ENCODE measurements around the gene MIA2.

DNA sequence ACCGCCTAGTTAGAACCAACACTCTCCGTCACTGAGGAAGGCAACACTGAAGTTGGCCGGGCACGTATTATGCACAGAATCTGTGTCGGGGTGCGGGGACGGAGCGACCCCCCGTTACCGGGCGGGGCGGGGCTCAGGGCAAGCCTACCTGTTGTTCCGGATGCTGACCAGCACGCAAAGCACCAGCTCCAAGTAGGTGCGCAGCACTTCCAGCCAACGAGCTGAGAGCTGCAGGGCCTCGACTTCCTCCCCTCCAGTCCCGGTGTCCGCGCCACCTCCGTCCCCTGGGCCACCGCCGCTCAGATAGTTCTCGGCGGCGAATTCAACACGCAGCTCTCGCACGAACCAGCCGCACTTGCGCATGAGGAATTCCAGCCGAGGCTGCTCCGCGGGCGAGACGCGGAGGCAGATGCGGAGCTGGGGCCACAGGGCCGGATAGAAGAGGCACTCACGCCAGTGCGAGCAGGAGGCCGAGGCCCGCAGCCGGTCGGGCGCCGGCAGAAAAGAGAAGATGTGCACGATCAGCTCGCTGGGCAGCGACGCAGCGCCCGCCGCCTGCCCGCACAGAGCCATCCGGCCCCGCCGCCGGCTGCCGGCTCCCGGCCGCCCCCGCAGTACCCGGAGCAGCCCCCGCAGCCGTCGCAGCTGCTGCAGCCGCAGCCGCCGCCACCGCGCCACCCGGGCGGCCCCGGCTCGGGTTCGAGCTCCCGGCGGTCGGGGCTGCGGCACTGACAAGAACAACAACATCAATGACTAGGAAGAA lies 197.9 kb downstream of the MIA2 start:
- TF ChIP-seq, protein P1, sequence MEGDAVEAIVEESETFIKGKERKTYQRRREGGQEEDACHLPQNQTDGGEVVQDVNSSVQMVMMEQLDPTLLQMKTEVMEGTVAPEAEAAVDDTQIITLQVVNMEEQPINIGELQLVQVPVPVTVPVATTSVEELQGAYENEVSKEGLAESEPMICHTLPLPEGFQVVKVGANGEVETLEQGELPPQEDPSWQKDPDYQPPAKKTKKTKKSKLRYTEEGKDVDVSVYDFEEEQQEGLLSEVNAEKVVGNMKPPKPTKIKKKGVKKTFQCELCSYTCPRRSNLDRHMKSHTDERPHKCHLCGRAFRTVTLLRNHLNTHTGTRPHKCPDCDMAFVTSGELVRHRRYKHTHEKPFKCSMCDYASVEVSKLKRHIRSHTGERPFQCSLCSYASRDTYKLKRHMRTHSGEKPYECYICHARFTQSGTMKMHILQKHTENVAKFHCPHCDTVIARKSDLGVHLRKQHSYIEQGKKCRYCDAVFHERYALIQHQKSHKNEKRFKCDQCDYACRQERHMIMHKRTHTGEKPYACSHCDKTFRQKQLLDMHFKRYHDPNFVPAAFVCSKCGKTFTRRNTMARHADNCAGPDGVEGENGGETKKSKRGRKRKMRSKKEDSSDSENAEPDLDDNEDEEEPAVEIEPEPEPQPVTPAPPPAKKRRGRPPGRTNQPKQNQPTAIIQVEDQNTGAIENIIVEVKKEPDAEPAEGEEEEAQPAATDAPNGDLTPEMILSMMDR (IDR thresholded peaks at IDR 0.05; ENCODE audit: low read depth, low read length, poor library complexity, severe bottlenecking), result no peak
- no peak for TF ChIP-seq EZH2phosphoT487 (IDR thresholded peaks at IDR 0.05; ENCODE audit: borderline replicate concordance, low read length)
